HEK293 (cell line): ENCODE results near the gene ZNF184.

Experiments used
- CTCF ChIP-seq: fragments of 450-650 bp; formaldehyde crosslinking; IDR thresholded peaks from 2 replicates; pipeline ENCODE4 v1.5.1; 2016; ENCODE audit warnings: missing biosample characterization, missing genetic modification characterization
- MZF1 ChIP-seq: fragments of 450-650 bp; formaldehyde crosslinking; IDR thresholded peaks from 2 replicates; pipeline ENCODE4 v1.5.1; 2017; ENCODE audit warnings: missing biosample characterization, missing genetic modification characterization, borderline replicate concordance
- TRIM28 ChIP-seq: IDR thresholded peaks from 2 replicates; pipeline ENCODE4 v1.6.1; 2011; ENCODE audit warnings: low read length, control low read depth, borderline replicate concordance
- ZBTB1 ChIP-seq: fragments of 450-650 bp; formaldehyde crosslinking; IDR thresholded peaks from 2 replicates; pipeline ENCODE4 v1.5.1; 2016; ENCODE audit warnings: missing biosample characterization, missing genetic modification characterization
- ZBTB20 ChIP-seq: fragments of 450-650 bp; formaldehyde crosslinking; IDR thresholded peaks from 2 replicates; pipeline ENCODE4 v1.5.1; 2016; ENCODE audit warnings: missing biosample characterization, missing genetic modification characterization
- ZNF155 ChIP-seq: fragments of 450-650 bp; formaldehyde crosslinking; IDR thresholded peaks from 2 replicates; pipeline ENCODE4 v1.5.1; 2016; ENCODE audit warnings: missing biosample characterization, missing genetic modification characterization
- ZNF175 ChIP-seq: fragments of 450-650 bp; formaldehyde crosslinking; IDR thresholded peaks from 2 replicates; pipeline ENCODE4 v1.5.1; 2016; ENCODE audit warnings: missing biosample characterization, missing genetic modification characterization
- ZNF561 ChIP-seq: fragments of 450-650 bp; IDR thresholded peaks from 2 replicates; pipeline ENCODE4 v1.5.1; 2018; ENCODE audit warnings: missing biosample characterization, missing genetic modification characterization, borderline replicate concordance
- ZNF571 ChIP-seq: fragments of 450-650 bp; formaldehyde crosslinking; IDR thresholded peaks from 2 replicates; pipeline ENCODE4 v1.5.0; 2017; ENCODE audit warnings: missing biosample characterization, missing genetic modification characterization
- ZNF777 ChIP-seq: fragments of 450-650 bp; formaldehyde crosslinking; IDR thresholded peaks from 2 replicates; pipeline ENCODE4 v1.5.1; 2017; ENCODE audit warnings: missing biosample characterization, missing genetic modification characterization, borderline replicate concordance
- ZSCAN23 ChIP-seq: fragments of 450-650 bp; formaldehyde crosslinking; IDR thresholded peaks from 2 replicates; pipeline ENCODE4 v1.5.1; 2016; ENCODE audit warnings: missing biosample characterization, missing genetic modification characterization
- ZSCAN30 ChIP-seq: fragments of 450-650 bp; IDR thresholded peaks from 2 replicates; pipeline ENCODE4 v1.5.1; 2018; ENCODE audit warnings: missing biosample characterization, mild to moderate bottlenecking, missing genetic modification characterization, moderate library complexity
- TF ChIP-seq, protein P1 (sequence below): fragments of 450-650 bp; formaldehyde crosslinking; IDR thresholded peaks from 2 replicates; pipeline ENCODE4 v1.5.1; 2016; ENCODE audit warnings: missing biosample characterization, missing genetic modification characterization, borderline replicate concordance

DNA sequence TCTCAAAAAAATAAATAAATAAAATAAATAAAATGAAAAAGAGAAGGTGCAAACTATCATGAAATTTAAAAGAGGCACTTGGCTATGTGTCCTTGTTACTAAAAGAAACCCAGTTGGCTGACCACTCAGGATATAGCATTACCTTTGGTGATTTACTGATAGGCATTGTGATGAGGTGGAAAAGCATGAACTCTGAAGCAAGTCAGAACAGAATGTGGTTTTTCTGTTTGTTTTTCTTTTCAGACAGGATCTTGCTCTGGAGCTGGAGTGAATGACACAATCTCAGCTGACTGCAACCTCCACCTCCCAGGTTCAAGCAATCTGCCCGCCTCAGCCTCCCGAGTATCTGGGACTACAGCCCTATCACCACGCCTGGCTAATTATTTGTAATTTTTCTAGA, 31.9 kb downstream of the ZNF184 start:
- TF ChIP-seq ZBTB1 (tag by site-specific recombination) (no peak), CTCF (tag by site-specific recombination) (no peak), ZNF777 (tag by site-specific recombination) (no peak), ZNF155 (tag by site-specific recombination) (no peak), ZNF571 (tag by site-specific recombination) (no peak), ZBTB20 (no peak), ZSCAN30 (tag by site-specific recombination) (no peak), TRIM28 (no peak), ZSCAN23 (no peak), ZNF175 (tag by site-specific recombination) (no peak), MZF1 (tag by site-specific recombination) (no peak), ZNF561 (tag by site-specific recombination) (no peak)
- TF ChIP-seq, protein P1, sequence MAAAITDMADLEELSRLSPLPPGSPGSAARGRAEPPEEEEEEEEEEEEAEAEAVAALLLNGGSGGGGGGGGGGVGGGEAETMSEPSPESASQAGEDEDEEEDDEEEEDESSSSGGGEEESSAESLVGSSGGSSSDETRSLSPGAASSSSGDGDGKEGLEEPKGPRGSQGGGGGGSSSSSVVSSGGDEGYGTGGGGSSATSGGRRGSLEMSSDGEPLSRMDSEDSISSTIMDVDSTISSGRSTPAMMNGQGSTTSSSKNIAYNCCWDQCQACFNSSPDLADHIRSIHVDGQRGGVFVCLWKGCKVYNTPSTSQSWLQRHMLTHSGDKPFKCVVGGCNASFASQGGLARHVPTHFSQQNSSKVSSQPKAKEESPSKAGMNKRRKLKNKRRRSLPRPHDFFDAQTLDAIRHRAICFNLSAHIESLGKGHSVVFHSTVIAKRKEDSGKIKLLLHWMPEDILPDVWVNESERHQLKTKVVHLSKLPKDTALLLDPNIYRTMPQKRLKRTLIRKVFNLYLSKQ (tag by site-specific recombination): no peak
